WI38 (cell line): ENCODE measurements around the gene GALNT17.

Experiments
- H3K4me3 ChIP-seq: 2 replicates; pipeline ENCODE4 v1.5.1; 2011; ENCODE audit warnings: low read depth, mild to moderate bottlenecking, control low read depth, low read length
- TF ChIP-seq, protein P1 (sequence below): IDR thresholded peaks from 2 replicates; pipeline ENCODE4 v1.5.1; 2012; ENCODE audit warnings: low read depth, mild to moderate bottlenecking, control low read depth, low read length

GALNT17 gene

DNA sequence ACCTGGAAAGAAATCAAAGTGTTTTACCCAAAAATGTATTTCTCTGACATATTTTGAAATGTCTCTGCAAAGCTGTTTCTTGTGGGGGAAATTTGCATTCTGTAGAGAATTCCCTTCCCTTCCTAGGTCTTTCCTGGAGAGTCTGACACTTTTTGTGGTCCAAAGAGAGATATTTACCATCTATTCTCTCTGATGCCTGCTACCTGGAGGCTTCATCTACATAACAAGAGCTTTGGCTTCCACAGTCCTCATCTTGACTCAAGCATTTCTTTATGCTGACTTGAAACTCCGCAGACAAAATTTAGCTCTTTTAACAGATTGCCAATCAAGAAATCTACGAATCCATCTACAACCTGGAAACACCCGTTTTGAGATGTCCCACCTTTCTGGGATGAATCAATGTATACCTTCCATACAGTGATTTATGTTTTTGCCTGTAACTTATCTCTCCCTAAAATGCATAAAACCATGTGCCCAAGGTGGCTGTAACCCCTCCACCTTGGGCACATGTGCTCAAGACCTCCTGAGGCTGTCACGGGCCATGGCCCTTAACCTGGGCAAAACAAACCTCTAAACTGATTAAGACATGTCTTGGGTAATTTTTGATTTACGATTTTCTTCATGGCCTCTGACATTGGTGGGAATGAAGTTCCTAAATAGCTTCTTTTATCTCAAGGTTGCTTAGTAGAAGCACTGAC lies 334.7 kb downstream of the GALNT17 start:
- TF ChIP-seq, protein P1, sequence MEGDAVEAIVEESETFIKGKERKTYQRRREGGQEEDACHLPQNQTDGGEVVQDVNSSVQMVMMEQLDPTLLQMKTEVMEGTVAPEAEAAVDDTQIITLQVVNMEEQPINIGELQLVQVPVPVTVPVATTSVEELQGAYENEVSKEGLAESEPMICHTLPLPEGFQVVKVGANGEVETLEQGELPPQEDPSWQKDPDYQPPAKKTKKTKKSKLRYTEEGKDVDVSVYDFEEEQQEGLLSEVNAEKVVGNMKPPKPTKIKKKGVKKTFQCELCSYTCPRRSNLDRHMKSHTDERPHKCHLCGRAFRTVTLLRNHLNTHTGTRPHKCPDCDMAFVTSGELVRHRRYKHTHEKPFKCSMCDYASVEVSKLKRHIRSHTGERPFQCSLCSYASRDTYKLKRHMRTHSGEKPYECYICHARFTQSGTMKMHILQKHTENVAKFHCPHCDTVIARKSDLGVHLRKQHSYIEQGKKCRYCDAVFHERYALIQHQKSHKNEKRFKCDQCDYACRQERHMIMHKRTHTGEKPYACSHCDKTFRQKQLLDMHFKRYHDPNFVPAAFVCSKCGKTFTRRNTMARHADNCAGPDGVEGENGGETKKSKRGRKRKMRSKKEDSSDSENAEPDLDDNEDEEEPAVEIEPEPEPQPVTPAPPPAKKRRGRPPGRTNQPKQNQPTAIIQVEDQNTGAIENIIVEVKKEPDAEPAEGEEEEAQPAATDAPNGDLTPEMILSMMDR, result no peak
- H3K4me3 ChIP-seq, result no peak overlapping the region

DNA sequence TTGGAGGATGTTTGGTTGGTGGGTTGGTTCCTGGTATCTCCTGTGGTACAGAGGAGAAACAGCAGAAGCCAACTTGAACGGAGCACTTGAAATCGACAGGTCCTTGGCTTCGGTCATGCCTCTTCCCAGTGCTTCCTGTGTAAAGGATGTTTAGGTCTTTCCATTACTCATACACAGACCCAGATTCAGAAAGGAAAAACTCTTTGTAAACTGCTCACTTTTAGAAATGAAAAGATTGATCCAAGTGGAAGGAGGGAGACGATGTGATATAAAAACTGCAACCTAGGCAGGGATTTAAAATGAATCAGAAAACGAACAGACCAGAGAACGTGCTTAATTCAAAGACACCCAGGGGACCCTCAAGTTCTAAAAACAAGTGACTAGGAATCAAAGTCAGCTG lies 338.4 kb downstream of the GALNT17 start:
- no peak overlapping the region for H3K4me3 ChIP-seq
- TF ChIP-seq, protein P1, result no peak

DNA sequence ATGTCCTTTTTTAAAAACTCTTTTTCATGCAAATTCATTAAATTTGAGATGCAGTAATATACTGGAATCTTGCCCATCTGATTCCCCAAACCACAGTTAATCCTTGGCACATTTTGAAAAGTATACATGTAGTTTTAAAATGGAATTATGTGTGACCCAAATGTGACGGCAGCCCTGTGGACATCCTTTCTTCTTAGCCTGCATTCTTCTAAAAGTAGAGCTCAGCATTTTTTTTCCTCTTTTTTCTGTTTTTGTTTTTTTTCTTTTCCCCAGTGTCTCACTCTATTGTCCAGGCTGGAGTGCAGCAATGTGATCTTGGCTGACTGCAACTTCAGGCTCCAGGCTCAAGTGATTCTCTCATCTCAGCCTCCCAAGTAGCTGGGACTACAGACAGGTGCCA lies 338.9 kb downstream of the GALNT17 start:
- H3K4me3 ChIP-seq, result no peak overlapping the region
- TF ChIP-seq, protein P1, result no peak

DNA sequence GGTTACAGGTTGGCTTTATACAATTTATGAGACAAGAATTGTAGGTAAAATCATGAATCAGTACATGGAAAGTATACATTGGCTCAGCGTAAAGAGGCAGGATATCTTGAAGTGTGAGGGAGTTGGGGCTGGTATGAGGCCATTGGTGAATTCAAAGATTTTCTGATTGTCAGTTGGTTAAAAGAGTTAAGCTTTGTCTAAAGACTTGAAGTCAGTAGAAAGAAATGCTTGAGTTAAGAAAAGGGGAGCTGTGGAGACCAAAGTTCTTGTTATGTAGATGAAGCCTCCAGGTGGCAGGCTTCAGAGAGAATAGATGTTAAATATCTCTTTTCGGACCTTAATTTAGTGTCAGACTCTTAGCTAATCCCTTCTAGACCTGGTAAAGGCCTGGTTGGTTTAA lies 341.0 kb downstream of the GALNT17 start:
- TF ChIP-seq, protein P1, result no peak
- H3K4me3 ChIP-seq, result no peak overlapping the region

DNA sequence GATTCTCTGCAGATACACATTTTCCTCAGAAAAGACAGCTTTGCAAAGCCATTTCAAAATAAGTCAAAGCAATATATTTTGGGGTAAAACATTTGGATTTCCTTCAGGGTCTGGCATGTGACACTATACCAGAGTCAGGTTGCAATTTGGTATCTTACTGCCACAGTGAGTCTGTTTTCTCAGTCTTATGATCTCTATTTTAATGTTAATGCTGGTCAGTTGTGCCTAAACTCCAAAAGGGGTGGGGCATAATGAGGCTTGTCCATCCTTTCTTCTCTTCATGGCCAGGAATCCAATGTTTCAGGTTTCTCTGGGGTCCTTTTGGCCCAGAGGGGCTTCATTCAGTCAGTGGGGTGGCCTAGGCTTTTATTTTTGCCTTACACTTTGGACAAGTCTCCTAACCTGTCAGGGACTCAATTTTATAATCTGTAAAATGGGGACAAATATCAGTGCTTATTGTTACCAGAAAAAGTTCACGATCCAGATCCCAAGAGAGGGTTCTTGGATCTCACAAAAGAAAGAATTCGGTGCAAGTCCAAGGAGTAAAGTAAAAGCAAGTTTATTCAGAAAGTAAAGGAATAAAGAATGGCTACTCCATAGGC lies 341.5 kb downstream of the GALNT17 start:
- H3K4me3 ChIP-seq, result no peak overlapping the region
- TF ChIP-seq, protein P1, result no peak

DNA sequence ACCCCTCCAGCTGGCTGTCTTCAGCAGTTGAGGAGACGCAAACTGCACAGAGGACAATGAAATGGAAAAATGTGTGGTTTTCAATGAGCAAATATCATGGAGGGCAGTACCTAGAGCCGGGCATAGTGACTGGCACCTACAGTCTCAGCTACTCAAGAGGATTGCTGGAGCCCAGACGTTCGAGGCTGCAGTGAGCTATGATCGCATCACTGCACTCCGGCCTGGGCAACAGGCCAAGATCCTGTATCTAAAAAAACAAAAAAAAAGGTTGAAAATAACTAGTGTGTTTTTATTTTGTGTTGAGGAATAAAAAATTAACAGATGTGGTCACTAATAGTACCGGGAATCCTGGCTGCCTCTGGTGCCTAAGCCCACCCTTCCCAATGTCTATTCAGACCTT lies 345.5 kb downstream of the GALNT17 start:
- TF ChIP-seq, protein P1, result no peak
- no peak overlapping the region for H3K4me3 ChIP-seq

DNA sequence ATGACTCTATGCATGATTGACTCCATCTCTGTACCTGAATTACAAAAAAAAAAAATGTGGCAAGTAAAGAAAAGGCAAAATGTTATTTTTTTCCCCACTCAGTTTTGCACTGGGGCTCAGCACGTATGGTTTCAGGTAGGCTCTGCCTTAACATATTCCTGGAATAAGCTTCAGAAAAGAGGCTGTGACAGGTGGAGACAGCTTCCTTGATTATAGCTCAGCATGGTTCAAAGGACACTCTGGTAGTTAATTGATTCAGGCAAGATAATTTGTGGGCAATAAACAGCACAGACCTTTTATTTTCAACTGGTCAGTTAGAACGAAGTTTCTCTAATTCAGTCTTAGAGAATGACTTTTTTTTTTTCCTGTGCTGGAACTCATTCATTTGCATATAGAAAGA lies 347.3 kb downstream of the GALNT17 start:
- no peak overlapping the region for H3K4me3 ChIP-seq
- TF ChIP-seq, protein P1, result no peak
